GM21390 (cell line): ENCODE data around the gene IL21R.
"Not testable (repeated sequence)": the region's sequence is repeated elsewhere in the genome, so short reads cannot be mapped to it uniquely, and the experiment has no call there.

Source experiments
- ATAC-seq: cut with Tn5 transposase; IDR thresholded peaks from one replicate; pipeline ENCODE4 v1.9.1; 2021; ENCODE audit not compliant: unreplicated experiment

IL21R gene

GRCh38 chr16:27400751-27401620, 988 bp upstream of the IL21R start:
- ATAC-seq: no peak

- ATAC-seq: no peak
Observed at GRCh38 chr16:27402569-27402963, 592 bp downstream of the IL21R start.

GRCh38 chr16:27402964-27403600, 1.1 kb downstream of the IL21R start:
- ATAC-seq: no peak

- no peak for ATAC-seq
Observed at GRCh38 chr16:27403601-27403992, 1.6 kb downstream of the IL21R start.

GRCh38 chr16:27404163-27404823, 2.3 kb downstream of the IL21R start:
- ATAC-seq: no peak

- no peak for ATAC-seq
Observed at GRCh38 chr16:27405546-27406451, 3.8 kb downstream of the IL21R start.

- ATAC-seq: no peak
Observed at GRCh38 chr16:27406511-27407128, 4.6 kb downstream of the IL21R start.

GRCh38 chr16:27407133-27407532, 5.2 kb downstream of the IL21R start:
- ATAC-seq: no peak

- peak; percentile 27 for ATAC-seq
Observed at GRCh38 chr16:27408012-27408601, 6.1 kb downstream of the IL21R start.

- no peak for ATAC-seq
Observed at GRCh38 chr16:27408602-27409031, 6.6 kb downstream of the IL21R start.

- not testable (repeated sequence) for ATAC-seq
Observed at GRCh38 chr16:27409958-27410357, 8.0 kb downstream of the IL21R start.

GRCh38 chr16:27410761-27411160, 8.8 kb downstream of the IL21R start:
- no peak for ATAC-seq

- ATAC-seq: no peak
Observed at GRCh38 chr16:27413956-27414355, 12.0 kb downstream of the IL21R start.

GRCh38 chr16:27414788-27415431, 12.9 kb downstream of the IL21R start:
- ATAC-seq: no peak

GRCh38 chr16:27417047-27417671, 15.2 kb downstream of the IL21R start:
- no peak for ATAC-seq

GRCh38 chr16:27421961-27422740, 20.2 kb downstream of the IL21R start:
- no peak for ATAC-seq

GRCh38 chr16:27424772-27425498, 23.0 kb downstream of the IL21R start:
- ATAC-seq: no peak

GRCh38 chr16:27425961-27426360, 24.0 kb downstream of the IL21R start:
- no peak for ATAC-seq
